Thoracic aorta (tissue), 2 donors: Measurements from ENCODE around the gene ZNF491. TPM values are rescaled to one million over a fixed set of nuclear protein-coding genes. Genes with fewer than 3 reads are reported as not detected.
"Not testable (repeated sequence)": the region's sequence is repeated elsewhere in the genome, so short reads cannot be mapped to it uniquely, and the experiment has no call there.

ENCODE experiments used
- ATAC-seq: fragments of 150-250 bp; one replicate; pipeline ENCODE4 v1.8.0; 2017; ENCODE audit warnings: low read depth; ENCODE audit not compliant: insufficient number of reproducible peaks, low FRiP score
- DNase-seq: peaks from one replicate; pipeline ENCODE4 v3.0.0-alpha.2; 2020; ENCODE audit warnings: low spot score
- H3K27ac ChIP-seq, 2 donors: fragments of 200-600 bp; sonication (generic); 1 replicate in 1 of 2; 2 replicates in 1 of 2; pipeline ENCODE4 v1.5.1; 2016; ENCODE audit warnings: mild to moderate bottlenecking in 2 of 2, moderate library complexity in 2 of 2
- H3K27me3 ChIP-seq: fragments of 200-600 bp; sonication (generic); replicated peaks from 2 replicates; pipeline ENCODE4 v1.6.0; 2016; ENCODE audit warnings: mild to moderate bottlenecking; ENCODE audit not compliant: insufficient read depth
- H3K36me3 ChIP-seq: fragments of 200-600 bp; sonication (generic); one replicate; pipeline ENCODE4 v1.5.1; 2016
- H3K4me1 ChIP-seq, 2 donors: fragments of 200-600 bp; sonication (generic); 1 replicate in 1 of 2; 2 replicates in 1 of 2; pipeline versions ENCODE4 v1.5.1 to v1.6.0; 2016; ENCODE audit warnings: low read depth in 2 of 2, mild to moderate bottlenecking in 1 of 2; ENCODE audit not compliant: control insufficient read depth in 1 of 2
- H3K4me3 ChIP-seq: fragments of 200-600 bp; sonication (generic); 2 replicates; pipeline ENCODE4 v1.5.1; 2016; ENCODE audit warnings: mild to moderate bottlenecking
- H3K9me3 ChIP-seq: fragments of 200-600 bp; sonication (generic); 2 replicates; pipeline ENCODE4 v1.5.1; 2016
- CTCF ChIP-seq: fragments of 200-600 bp; sonication (generic); IDR thresholded peaks from one replicate; pipeline ENCODE4 v1.5.1; 2019; ENCODE audit warnings: antibody characterized with exemption
- total RNA-seq, 2 donors: library from RNA; depleted of rRNA; stranded (reverse); fragments of >200 nt; gene quantifications; one replicate each; pipeline versions ENCODE4 v1.1.0 to v1.2.3, GENCODE V29; 2016

Gene ZNF491
- total RNA-seq, 2 donors from 2014 or later = 3.7 to 3.9 TPM

- peak; percentile 69 for ATAC-seq
- Histone ChIP-seq H3K27ac (peak within 1 kb of the TSS; percentile 45 to 54), H3K4me1 (peaks cover 0 to 15% of the 10 kb centered on the region in 2 donors), H3K9me3 (peaks cover 5% of the 10 kb centered on the region), H3K27me3 (no peaks in the 10 kb centered on the region), H3K4me3 (peak within 1 kb of the TSS; percentile 79), H3K36me3 (peaks cover 7% of the 10 kb centered on the region)
- peak; percentile 82 for DNase-seq
- no peak for TF ChIP-seq CTCF
These were observed 50.5 kb downstream of the ZNF491 start, which contains the start of gene ZNF439 for GRCh38 chr19:11848594-11849469. ZNF439 (plus strand) TSS chr19:11848726; CDS start chr19:11848868, 142 bp downstream.

- not testable (repeated sequence) for H3K27ac ChIP-seq, H3K4me3 ChIP-seq, DNase-seq, H3K9me3 ChIP-seq, ATAC-seq, H3K27me3 ChIP-seq
- Histone ChIP-seq H3K36me3 (peaks cover 10% of the 10 kb centered on the region), H3K4me1 (peaks cover 0 to 15% of the 10 kb centered on the region in 2 donors)
These were observed 52.0 kb downstream of the ZNF491 start for GRCh38 chr19:11850289-11850688.

GRCh38 chr19:11853358-11853757 lies 55.0 kb downstream of the ZNF491 start:
- H3K4me1 ChIP-seq = peaks cover 0 to 11% of the 10 kb centered on the region in 2 donors
- no peak for DNase-seq
- ATAC-seq = no peak
- H3K27ac ChIP-seq = no peak overlapping the region
- no peak for TF ChIP-seq CTCF
- no peak overlapping the region for H3K4me3 ChIP-seq
- H3K36me3 ChIP-seq = peaks cover 23% of the 10 kb centered on the region
- peaks cover 18% of the 10 kb centered on the region for H3K9me3 ChIP-seq
- H3K27me3 ChIP-seq = no peaks in the 10 kb centered on the region

GRCh38 chr19:11856596-11857250 lies 58.4 kb downstream of the ZNF491 start:
- no peaks in the 10 kb centered on the region for H3K4me1 ChIP-seq
- H3K27me3 ChIP-seq = no peaks in the 10 kb centered on the region
- no peak for TF ChIP-seq CTCF
- H3K4me3 ChIP-seq = no peak overlapping the region
- DNase-seq = no peak
- ATAC-seq = no peak
- peaks cover 50% of the 10 kb centered on the region for H3K9me3 ChIP-seq
- H3K36me3 ChIP-seq = peaks cover 35% of the 10 kb centered on the region
- H3K27ac ChIP-seq = no peak overlapping the region

Other genes with a start within 250 kb of the ZNF491 start
- gene ELOF1, start 239.3 kb upstream of the ZNF491 start, total RNA-seq = 10 to 100 TPM; 24.3 to 36.6 TPM
- 10 to 100 TPM in 1 of 2 donors, 1 to 10 TPM in 1; 1.6 to 14.6 TPM for gene ACP5, start 220.9 kb upstream of the ZNF491 start, total RNA-seq
- 10 to 100 TPM in 1 of 2 donors, 1 to 10 TPM in 1; 5.6 to 13.1 TPM for gene ZNF627, start 201.0 kb upstream of the ZNF491 start, total RNA-seq
- gene ZNF823, start 59.6 kb upstream of the ZNF491 start, total RNA-seq = 10 to 100 TPM in 1 of 2 donors, 1 to 10 TPM in 1; 8.2 to 11.0 TPM
- 10 to 100 TPM; 12.1 to 16.5 TPM for gene ZNF441, start 31.5 kb upstream of the ZNF491 start, total RNA-seq
- 10 to 100 TPM in 1 of 2 donors, 1 to 10 TPM in 1; 7.3 to 23.5 TPM for gene ZNF440, start 15.8 kb downstream of the ZNF491 start, total RNA-seq
- 10 to 100 TPM; 13.8 to 28.2 TPM for gene ZNF439, start 50.2 kb downstream of the ZNF491 start, total RNA-seq
- 10 to 100 TPM; 10.4 to 15.0 TPM for gene ZNF69, start 89.3 kb downstream of the ZNF491 start, total RNA-seq
- gene ZNF700, start 126.6 kb downstream of the ZNF491 start, total RNA-seq = 10 to 100 TPM; 12.5 to 20.0 TPM
- gene ZNF763, start 166.5 kb downstream of the ZNF491 start, total RNA-seq = 1 to 10 TPM; 2.3 to 5.9 TPM
- gene ZNF433, start 237.2 kb downstream of the ZNF491 start, total RNA-seq = 1 to 10 TPM; 6.6 to 7.0 TPM